GM12878 (cell line): ENCODE data around the gene TRABD2B. TPM values are rescaled to one million over a fixed set of nuclear protein-coding genes. Genes with fewer than 3 reads are reported as not detected.

Experiments used
- ATAC-seq: fragments of 200-7000 bp; cut with Tn5 transposase; 3 replicates; pipeline ENCODE4 v1.9.1; 2020; ENCODE audit warnings: mild to moderate bottlenecking, moderate library complexity
- BruUV-seq: library from RNA; stranded (reverse); fragments of 400-500 nt; replicated peaks from 2 replicates; lab custom pipeline; 2021; lab: Mats Ljungman, UMichigan
- CTCF ChIA-PET: fragments of 300-600 bp; sonication (Branson Sonifier 250); formaldehyde crosslinking; extraction: SDS; loops from one replicate; lab custom pipeline; 2021; ENCODE audit warnings: inconsistent platforms; lab: Yijun Ruan, JAX
- POLR2A ChIA-PET: fragments of 350-600 bp; formaldehyde crosslinking; extraction: SDS; loops from one replicate; lab custom pipeline; 2021; ENCODE audit warnings: inconsistent platforms; lab: Charles Lee
- RAD21 ChIA-PET: fragments of 300-600 bp; sonication (Branson Sonifier 250); formaldehyde crosslinking; loops from one replicate; lab custom pipeline; 2023; ENCODE audit warnings: antibody characterized with exemption; ENCODE audit not compliant: unreplicated experiment; lab: Charles Lee
- SMC1A ChIA-PET: fragments of 300-600 bp; sonication (Branson Sonifier 250); formaldehyde crosslinking; loops from one replicate; lab custom pipeline; 2023; ENCODE audit not compliant: unreplicated experiment, uncharacterized antibody; lab: Charles Lee
- DNase-seq: peaks from one replicate; pipeline ENCODE4 v3.0.0-alpha.2; 2011; ENCODE audit warnings: low read depth, low spot score
- FAIRE-seq: peaks from 3 replicates; lab custom pipeline; 2011; peaks lifted over from hg19 to GRCh38; lab: Jason Lieb, UNC
- H2AFZ ChIP-seq: 2 replicates; pipeline ENCODE4 v1.6.0; 2011; ENCODE audit warnings: low read depth, low read length, control low read depth; ENCODE audit not compliant: control insufficient read depth
- H3K27ac ChIP-seq: 2 replicates; pipeline ENCODE4 v1.5.1; 2011; ENCODE audit warnings: control low read depth; ENCODE audit not compliant: control insufficient read depth, insufficient read depth
- H3K27me3 ChIP-seq, 2 experiments: replicated peaks in 1 of 2; 2 replicates each; pipeline versions ENCODE4 v1.6.0 to v1.6.1; 2011; ENCODE audit warnings: low read length in 1 of 2; ENCODE audit not compliant: control insufficient read depth in 2 of 2, insufficient read depth in 2 of 2
- H3K36me3 ChIP-seq, 2 experiments: 2 replicates each; pipeline ENCODE4 v1.5.1; 2011; ENCODE audit warnings: low read length in 1 of 2; ENCODE audit not compliant: control insufficient read depth in 2 of 2, insufficient read depth in 2 of 2
- H3K4me1 ChIP-seq: 2 replicates; pipeline ENCODE4 v1.6.1; 2011; ENCODE audit warnings: mild to moderate bottlenecking, low read length, moderate library complexity, mixed read lengths; ENCODE audit not compliant: control insufficient read depth, insufficient read depth
- H3K4me2 ChIP-seq: 2 replicates; pipeline ENCODE4 v1.6.0; 2011; ENCODE audit warnings: control low read depth; ENCODE audit not compliant: control insufficient read depth, insufficient read depth
- H3K4me3 ChIP-seq: fragments of 200-600 bp; sonication (generic); 2 replicates; pipeline ENCODE4 v1.5.1; 2016
- H3K79me2 ChIP-seq: 2 replicates; pipeline ENCODE4 v1.6.0; 2011; ENCODE audit warnings: low read length; ENCODE audit not compliant: control insufficient read depth, insufficient read depth
- H3K9ac ChIP-seq: 2 replicates; pipeline ENCODE4 v1.8.0; 2011; ENCODE audit warnings: low read length, control low read depth, mixed read lengths; ENCODE audit not compliant: control insufficient read depth, insufficient read depth
- H3K9me3 ChIP-seq: replicated peaks from 3 replicates; pipeline ENCODE4 v1.5.1; 2011; ENCODE audit warnings: mild to moderate bottlenecking, low read length; ENCODE audit not compliant: control insufficient read depth, insufficient read depth
- H4K20me1 ChIP-seq: 2 replicates; pipeline ENCODE4 v1.6.0; 2011; ENCODE audit not compliant: control insufficient read depth, insufficient read depth
- BHLHE40 ChIP-seq, 2 experiments: fragments of 450-650 bp in 1 of 2; IDR thresholded peaks; 2 replicates each; pipeline ENCODE4 v1.6.1; 2011 to 2017; ENCODE audit warnings: low read depth in 2 of 2, borderline replicate concordance in 1 of 2, improper control_type of control experiment in 1 of 2, low read length in 1 of 2, mild to moderate bottlenecking in 1 of 2
- CREB1 ChIP-seq: IDR thresholded peaks from 2 replicates; pipeline ENCODE4 v1.6.1; 2012; ENCODE audit warnings: low read depth, mild to moderate bottlenecking, inconsistent platforms
- HCFC1 ChIP-seq: fragments of 150-350 bp; IDR thresholded peaks from 2 replicates; pipeline ENCODE4 v1.6.1; 2014; ENCODE audit warnings: low read length
- NFXL1 ChIP-seq: fragments of 450-650 bp; IDR thresholded peaks from 2 replicates; pipeline ENCODE4 v1.6.1; 2017; ENCODE audit warnings: antibody characterized with exemption, mild to moderate bottlenecking, borderline replicate concordance
- POLR2AphosphoS5 ChIP-seq: IDR thresholded peaks from 2 replicates; pipeline ENCODE4 v1.6.1; 2011; ENCODE audit warnings: mild to moderate bottlenecking, low read length, inconsistent platforms
- POU2F2 ChIP-seq: IDR thresholded peaks from 3 replicates; pipeline ENCODE4 v1.6.1; 2011; ENCODE audit warnings: low read depth, mild to moderate bottlenecking, low read length, borderline replicate concordance
- SIX5 ChIP-seq: IDR thresholded peaks from 2 replicates; pipeline ENCODE4 v1.6.1; 2011; ENCODE audit warnings: mild to moderate bottlenecking, low read depth, low read length, moderate library complexity; ENCODE audit not compliant: severe bottlenecking
- TARDBP ChIP-seq: IDR thresholded peaks from 2 replicates; pipeline ENCODE4 v1.6.1; 2016; ENCODE audit warnings: borderline replicate concordance
- USF2 ChIP-seq: IDR thresholded peaks from 2 replicates; pipeline ENCODE4 v1.6.1; 2011; ENCODE audit warnings: low read depth, low read length, improper control_type of control experiment, borderline replicate concordance
- ZNF217 ChIP-seq: fragments of 450-650 bp; IDR thresholded peaks from 2 replicates; pipeline ENCODE4 v1.6.1; 2017; ENCODE audit warnings: antibody characterized with exemption, mild to moderate bottlenecking
- ZZZ3 ChIP-seq: IDR thresholded peaks from 2 replicates; pipeline ENCODE4 v1.6.1; 2011; ENCODE audit warnings: low read depth; ENCODE audit not compliant: control insufficient read depth, insufficient read length
- WGBS: methylation state at CpG from one replicate; pipeline ENCODE4 v1.1.6; 2016; ENCODE audit warnings: low lambda C conversion rate; ENCODE audit not compliant: insufficient replicate concordance, insufficient coverage; ENCODE audit errors: missing lambda C conversion rate; 5-methylcytosine and 5-hydroxymethylcytosine counted together
- in situ Hi-C: fragments of 300-500 bp; cut with MboI; formaldehyde crosslinking; loops from 9 replicates; pipeline ENCODE4 v1.14.3; 2018; ENCODE audit warnings: mixed read lengths
- intact Hi-C: fragments of 100-400 bp; cut with micrococcal nuclease; formaldehyde crosslinking; loops from one replicate; pipeline ENCODE4 v1.14.2; 2022; ENCODE audit not compliant: unreplicated experiment
- polyA plus RNA-seq, 11 experiments: library from polyadenylated mRNA; depleted of rRNA in 4 of 11; unstranded in 6 of 11; stranded (reverse) in 5 of 11; fragments of >200 nt; fragmentation: Nextera tagmentation in 4 of 11; fragmentation: Illumina TruSeq in 1 of 11; extraction: Ambion mirVana in 4 of 11; extraction: Trizol in 1 of 11; gene quantifications; 1 replicate in 1 of 11; 2 replicates in 10 of 11; pipeline versions ENCODE4 v1.2.1 to v1.2.3, GENCODE V29; 2011 to 2016; ENCODE audit warnings: inconsistent platforms in 2 of 11, missing spikeins in 2 of 11, low read depth in 1 of 11
- total RNA-seq, 4 experiments: library from RNA; depleted of rRNA in 3 of 4; stranded (reverse); fragments of >200 nt in 3 of 4; fragmentation: Illumina TruSeq in 1 of 4; extraction: Trizol in 1 of 4; gene quantifications; 2 replicates each; pipeline versions ENCODE4 v1.2.1 to v1.2.3, GENCODE V29; 2013 to 2021

The TRABD2B gene
- total and polyA plus RNA-seq, 10 of the 15 experiments (the other 5 are each of a cell fraction or from before 2014, with no cell fraction given), result not detected

- WGBS, result 7% methylated on average over 3 of the region's 3 CpGs
Observed at GRCh38 chr1:47950471-47950870, 46.7 kb downstream of the TRABD2B start.

DNA sequence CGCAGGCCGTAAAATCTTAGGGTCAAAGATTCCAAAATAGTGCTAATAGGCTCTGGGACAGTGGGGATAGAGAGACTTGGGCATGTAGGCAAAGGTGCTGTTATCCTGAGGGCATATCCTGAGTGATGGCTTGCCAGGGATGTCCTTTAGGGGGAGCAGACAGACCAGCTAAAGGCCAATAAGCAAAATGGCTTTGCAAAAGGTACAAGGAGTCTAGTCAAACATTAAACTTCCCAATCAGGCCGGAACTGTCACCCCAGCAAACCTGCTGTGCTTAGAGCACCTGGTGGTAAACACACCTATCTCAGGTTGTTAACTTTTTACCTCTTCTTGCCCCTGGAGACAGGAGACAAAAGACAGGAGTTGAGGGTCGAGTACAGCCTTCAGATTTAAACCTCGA lies 49.1 kb downstream of the TRABD2B start:
- in situ Hi-C loops, result no loop called here
- no peak for ATAC-seq
- Histone ChIP-seq H3K4me3 (no peak overlapping the region), H3K4me1 (no peaks in the 10 kb centered on the region), H3K9ac (no peak overlapping the region), H2AFZ (no peak overlapping the region), H3K36me3 (no peaks in the 10 kb centered on the region), H3K9me3 (no peaks in the 10 kb centered on the region), H3K79me2 (no peaks in the 10 kb centered on the region), H4K20me1 (no peaks in the 10 kb centered on the region), H3K27me3 (peaks cover 0 to 1% of the 10 kb centered on the region in 2 experiments; a peak in 2 of 4 replicates), H3K4me2 (no peak overlapping the region), H3K27ac (no peak overlapping the region)
- TF ChIP-seq CREB1, result no peak
- TF ChIP-seq ZNF217, result no peak
- TF ChIP-seq POLR2AphosphoS5, result no peak
- TF ChIP-seq BHLHE40 (IDR thresholded peaks at IDR 0.05; ENCODE audit: borderline replicate concordance in 1 of 2, low read depth in 2 of 2, low read length in 1 of 2), result no peak
- no peak for TF ChIP-seq POU2F2
- no peak for TF ChIP-seq NFXL1
- intact Hi-C loops, result no loop called here
- DNase-seq, result no peak
- POLR2A ChIA-PET, result no interaction called here
- no TSS peak for BruUV-seq
- 30% methylated on average over 5 of the region's 5 CpGs for WGBS
- no peak for FAIRE-seq
- SMC1A ChIA-PET, result no interaction called here
- RAD21 ChIA-PET, result no interaction called here
- CTCF ChIA-PET, result no interaction called here

More at GRCh38 chr1:47950471-47950870, 46.7 kb downstream of the TRABD2B start:
- SMC1A ChIA-PET, result no interaction called here
- Histone ChIP-seq H3K27me3 (peaks cover 0 to 1% of the 10 kb centered on the region in 2 experiments; a peak in 2 of 4 replicates), H3K27ac (no peak overlapping the region), H3K4me3 (no peak overlapping the region), H3K79me2 (no peaks in the 10 kb centered on the region), H2AFZ (no peak overlapping the region), H3K9ac (no peak overlapping the region), H3K4me1 (no peaks in the 10 kb centered on the region), H4K20me1 (no peaks in the 10 kb centered on the region), H3K36me3 (no peaks in the 10 kb centered on the region), H3K9me3 (no peaks in the 10 kb centered on the region), H3K4me2 (no peak overlapping the region)
- in situ Hi-C loops, result no loop called here
- RAD21 ChIA-PET, result no interaction called here
- CTCF ChIA-PET, result no interaction called here
- TF ChIP-seq HCFC1, result no peak
- no peak for TF ChIP-seq TARDBP
- no peak for TF ChIP-seq NFXL1
- no peak for TF ChIP-seq SIX5
- no peak for TF ChIP-seq ZZZ3
- TF ChIP-seq USF2, result no peak
- no peak for FAIRE-seq
- POLR2A ChIA-PET, result no interaction called here
- no TSS peak for BruUV-seq
- ATAC-seq, result no peak
- intact Hi-C loops, result no loop called here
- no peak for DNase-seq
